ENCODE data around the gene CD3D.

- TF ChIP-seq CTCF (IDR thresholded peaks at IDR 0.05): no peak
- TF ChIP-seq POLR2A (IDR thresholded peaks at IDR 0.05): no peak
These were observed 3.9 kb downstream of the CD3D start for GRCh38 chr11:118338637-118339061.
